ENCODE results near the gene CDIP1. TPM values are rescaled to one million over a fixed set of nuclear protein-coding genes. Genes with fewer than 3 reads are reported as not detected.
A peak's percentile ranks its signal among the peaks of the same experiment; 100 is the strongest.

CDIP1 gene
- total and polyA plus RNA-seq, 9 of the 15 experiments (the other 6 are each of a cell fraction or from before 2014, with no cell fraction given), result 0.29 TPM; not detected in 8

DNA sequence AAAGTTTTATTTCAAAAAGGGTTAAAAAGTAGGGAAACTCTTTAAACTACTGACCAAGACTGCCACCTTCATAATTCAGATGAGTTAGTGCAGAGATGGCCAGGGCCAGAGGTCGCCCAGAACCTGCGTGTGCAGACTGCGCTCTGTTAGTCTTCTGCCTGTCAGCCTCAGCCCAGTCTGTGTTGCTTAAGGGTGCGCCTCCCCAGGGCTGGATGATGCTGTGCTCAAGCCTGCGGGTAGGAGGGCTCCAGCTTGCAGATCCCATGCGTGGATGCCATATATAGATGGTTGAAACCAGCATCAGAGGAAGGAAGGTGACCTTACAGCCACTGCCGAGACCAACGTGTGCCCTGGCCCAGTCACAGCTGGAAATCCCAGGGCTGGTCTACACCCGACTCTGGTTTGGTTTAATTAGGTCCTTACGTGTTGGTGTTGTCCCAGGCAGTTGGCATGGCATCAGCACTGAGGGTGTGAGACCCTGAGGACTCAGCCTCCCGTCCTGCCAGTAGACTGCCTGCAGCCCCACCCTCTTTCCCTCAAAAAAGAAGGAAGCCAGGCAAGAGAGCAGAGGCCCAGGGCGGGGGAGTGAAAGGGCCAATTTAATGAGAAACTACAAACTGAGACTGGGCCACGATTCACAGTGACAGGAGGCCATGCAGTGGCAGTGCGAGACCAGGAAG lies 27.7 kb downstream of the CDIP1 start:
- H3K27me3 ChIP-seq (ENCODE audit: control insufficient read depth in 2 of 2, insufficient read depth in 2 of 2, low read length in 2 of 2), result no peaks in the 10 kb centered on the region
- ATAC-seq (no peak), FAIRE-seq (no peak), DNase-seq (ENCODE audit: extremely low read depth in 1 of 4, low spot score in 3 of 4) (no peak)
- H2AFZ ChIP-seq (ENCODE audit: low read depth, low read length), result no peak overlapping the region
- peaks cover 70% of the 10 kb centered on the region; the same call in 2 of the 3 replicates for H3K36me3 ChIP-seq (ENCODE audit: control insufficient read depth, insufficient read depth, low read length)
- no TSS peak for BruUV-seq (replicated peaks)
- intact Hi-C loops (cut with micrococcal nuclease) (no loop called here), in situ Hi-C loops (cut with MboI) (loop anchor here (10.0 kb wide), 1 partner anchor 444 kb away; the partner anchor contains the start of gene SEC14L5)
- no peak overlapping the region for H3K4me3 ChIP-seq
- H3K4me2 ChIP-seq (ENCODE audit: insufficient read depth, low read length), result no peak overlapping the region
- no peak overlapping the region for H3K27ac ChIP-seq (ENCODE audit: extremely low read depth, low read depth, low read length)
- 84% methylated on average over 13 of the region's 14 CpGs for WGBS (ENCODE audit: insufficient coverage, low coverage, missing lambda C conversion rate)
- ChIA-PET POLR2A (interaction anchor here (1.1 to 1.4 kb wide), 2 partner anchors 10 to 42 kb away, joined by 3 to 5 read pairs; no protein-coding TSS in a partner anchor), CTCF (ENCODE audit: low intra/inter-chr PET ratio) (no interaction called here)
- no peaks in the 10 kb centered on the region for H3K79me2 ChIP-seq (ENCODE audit: control insufficient read depth, insufficient read depth, low read length)
- no peak for TF ChIP-seq ZNF766 (CRISPR knock-in tag; conservative IDR thresholded peaks at IDR 0.05)
- TF ChIP-seq POLR2B (IDR thresholded peaks at IDR 0.05; ENCODE audit: low read depth, partially characterized antibody), result no peak
- TF ChIP-seq PRMT5 (CRISPR knock-in tag; IDR thresholded peaks at IDR 0.05), result no peak
- no peak for TF ChIP-seq SUPT5H (IDR thresholded peaks at IDR 0.05)
- TF ChIP-seq, protein P1, sequence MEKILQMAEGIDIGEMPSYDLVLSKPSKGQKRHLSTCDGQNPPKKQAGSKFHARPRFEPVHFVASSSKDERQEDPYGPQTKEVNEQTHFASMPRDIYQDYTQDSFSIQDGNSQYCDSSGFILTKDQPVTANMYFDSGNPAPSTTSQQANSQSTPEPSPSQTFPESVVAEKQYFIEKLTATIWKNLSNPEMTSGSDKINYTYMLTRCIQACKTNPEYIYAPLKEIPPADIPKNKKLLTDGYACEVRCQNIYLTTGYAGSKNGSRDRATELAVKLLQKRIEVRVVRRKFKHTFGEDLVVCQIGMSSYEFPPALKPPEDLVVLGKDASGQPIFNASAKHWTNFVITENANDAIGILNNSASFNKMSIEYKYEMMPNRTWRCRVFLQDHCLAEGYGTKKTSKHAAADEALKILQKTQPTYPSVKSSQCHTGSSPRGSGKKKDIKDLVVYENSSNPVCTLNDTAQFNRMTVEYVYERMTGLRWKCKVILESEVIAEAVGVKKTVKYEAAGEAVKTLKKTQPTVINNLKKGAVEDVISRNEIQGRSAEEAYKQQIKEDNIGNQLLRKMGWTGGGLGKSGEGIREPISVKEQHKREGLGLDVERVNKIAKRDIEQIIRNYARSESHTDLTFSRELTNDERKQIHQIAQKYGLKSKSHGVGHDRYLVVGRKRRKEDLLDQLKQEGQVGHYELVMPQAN (IDR thresholded peaks at IDR 0.05; ENCODE audit: borderline replicate concordance), result no peak
- TF ChIP-seq FOXP1 (CRISPR knock-in tag; IDR thresholded peaks at IDR 0.05), result no peak
- TF ChIP-seq GABPB2 (CRISPR knock-in tag; conservative IDR thresholded peaks at IDR 0.05), result no peak
- no peak for TF ChIP-seq ZBTB2 (IDR thresholded peaks at IDR 0.05)
- TF ChIP-seq ZSCAN29 (IDR thresholded peaks at IDR 0.05), result no peak
- no peak for TF ChIP-seq CBFB (CRISPR knock-in tag; IDR thresholded peaks at IDR 0.05)
- no peak for TF ChIP-seq ZFP36 (IDR thresholded peaks at IDR 0.05; ENCODE audit: low read depth, low read length, partially characterized antibody)
- no peak for TF ChIP-seq FOSL1 (tag; conservative IDR thresholded peaks at IDR 0.05)
- TF ChIP-seq MAFK (IDR thresholded peaks at IDR 0.05; ENCODE audit: low read length), result no peak
- TF ChIP-seq, protein P2, sequence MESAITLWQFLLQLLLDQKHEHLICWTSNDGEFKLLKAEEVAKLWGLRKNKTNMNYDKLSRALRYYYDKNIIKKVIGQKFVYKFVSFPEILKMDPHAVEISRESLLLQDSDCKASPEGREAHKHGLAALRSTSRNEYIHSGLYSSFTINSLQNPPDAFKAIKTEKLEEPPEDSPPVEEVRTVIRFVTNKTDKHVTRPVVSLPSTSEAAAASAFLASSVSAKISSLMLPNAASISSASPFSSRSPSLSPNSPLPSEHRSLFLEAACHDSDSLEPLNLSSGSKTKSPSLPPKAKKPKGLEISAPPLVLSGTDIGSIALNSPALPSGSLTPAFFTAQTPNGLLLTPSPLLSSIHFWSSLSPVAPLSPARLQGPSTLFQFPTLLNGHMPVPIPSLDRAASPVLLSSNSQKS (CRISPR knock-in tag; IDR thresholded peaks at IDR 0.05), result no peak
- no peak for TF ChIP-seq ZNF175 (CRISPR knock-in tag; IDR thresholded peaks at IDR 0.05; ENCODE audit: low read depth)
- TF ChIP-seq CTCFL (IDR thresholded peaks at IDR 0.05; ENCODE audit: borderline replicate concordance, insufficient read depth, low read depth, low read length, poor library complexity, severe bottlenecking), result no peak
- TF ChIP-seq CHD1 (IDR thresholded peaks at IDR 0.05; ENCODE audit: low read length), result no peak
- H3K9me3 ChIP-seq (replicated peaks; ENCODE audit: control insufficient read depth, insufficient read depth, low read depth, low read length), result no peaks in the 10 kb centered on the region
- H3K4me1 ChIP-seq (replicated peaks in 1 of 2; ENCODE audit: control insufficient read depth in 2 of 2, insufficient read depth in 2 of 2, low read length in 2 of 2), result peaks cover 0 to 14% of the 10 kb centered on the region in 2 experiments; a peak in 2 of 5 replicates
- peak overlapping the region in 1 of 2 experiments; percentile 15; a peak in 1 of 4 replicates for H3K9ac ChIP-seq (ENCODE audit: insufficient read depth in 1 of 2, low read depth in 2 of 2, low read length in 2 of 2)
- no peaks in the 10 kb centered on the region for H3K9me1 ChIP-seq (ENCODE audit: control insufficient read depth, insufficient read depth, low read length)
- 0 out of 2 replicates have a peak, but pooled peaks cover 3% of the 10 kb centered on the region for H4K20me1 ChIP-seq (replicated peaks; ENCODE audit: control insufficient read depth, insufficient read depth, low read length)
